Mesothelial cell of epicardium (in vitro differentiated cells): Measurements from ENCODE around the gene LDHAL6B. TPM values are rescaled to one million over a fixed set of nuclear protein-coding genes. Genes with fewer than 3 reads are reported as not detected.

Experiments used
- DNase-seq, 2 experiments: peaks; one replicate each; pipeline ENCODE4 v3.0.0; 2021; ENCODE audit warnings: low spot score in 2 of 2; ENCODE audit not compliant: unreplicated experiment in 2 of 2
- H3K27ac Mint-ChIP-seq: 2 replicates; pipeline ENCODE4 v1.8.0; 2021; ENCODE audit warnings: mixed read lengths
- H3K27me3 Mint-ChIP-seq: 2 replicates; pipeline ENCODE4 v1.8.0; 2021; ENCODE audit warnings: low read depth, mixed read lengths
- H3K36me3 Mint-ChIP-seq: 2 replicates; pipeline ENCODE4 v1.8.0; 2021; ENCODE audit warnings: mixed read lengths
- H3K4me1 Mint-ChIP-seq: 2 replicates; pipeline ENCODE4 v1.8.0; 2021; ENCODE audit warnings: mixed read lengths
- H3K4me3 Mint-ChIP-seq: 2 replicates; pipeline ENCODE4 v1.8.0; 2021; ENCODE audit warnings: mild to moderate bottlenecking, moderate library complexity, mixed read lengths
- H3K9me3 Mint-ChIP-seq: 2 replicates; pipeline ENCODE4 v1.8.0; 2021; ENCODE audit warnings: mixed read lengths
- total RNA-seq: library from RNA; stranded (reverse); gene quantifications from 3 replicates; pipeline ENCODE4 v1.2.1, GENCODE V29; 2021
- TF ChIP-seq, protein P1 (sequence below): fragments of 200-600 bp; sonication (generic); IDR thresholded peaks from one replicate; pipeline ENCODE4 v1.5.0; 2021; ENCODE audit warnings: antibody characterized with exemption; ENCODE audit not compliant: unreplicated experiment

The LDHAL6B gene
- total RNA-seq, 1 donor from 2014 or later = not detected

DNA sequence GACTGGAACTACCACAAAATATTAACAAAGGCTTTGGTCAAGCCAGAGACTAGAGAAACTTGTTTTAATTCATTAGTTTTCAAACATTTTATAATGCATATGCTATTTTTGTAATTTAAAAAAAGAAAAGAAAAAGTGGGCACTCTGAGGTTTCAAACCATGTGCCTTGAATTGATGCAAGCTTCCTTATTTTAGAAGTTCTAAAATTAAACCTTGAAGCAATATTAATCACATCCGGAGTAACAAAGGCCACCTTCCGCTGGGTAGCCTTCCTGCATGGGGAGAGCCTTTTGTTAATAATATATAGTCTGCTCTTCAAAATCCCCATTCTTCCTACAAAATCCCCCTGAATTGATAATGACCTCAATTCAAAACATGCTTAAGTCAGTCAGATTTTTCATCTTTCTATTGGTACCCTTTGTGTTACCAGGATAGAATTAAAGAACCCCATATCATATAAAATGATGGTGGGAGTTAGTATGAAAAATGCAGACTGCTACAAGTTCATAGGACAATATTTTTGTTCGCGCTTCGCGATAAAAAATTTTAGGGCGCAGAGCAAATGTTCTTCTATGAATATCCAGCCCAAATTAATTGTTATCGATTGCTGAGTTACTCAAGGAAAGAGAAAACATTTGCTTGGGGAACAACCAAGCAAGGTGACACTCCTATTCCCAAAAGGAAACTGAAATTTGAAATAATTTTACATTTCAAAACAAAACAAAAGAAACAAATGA lies 30.6 kb downstream of the LDHAL6B start:
- Mint-ChIP-seq H3K9me3 (peaks cover 10% of the 10 kb centered on the region), H3K36me3 (peaks cover 7% of the 10 kb centered on the region), H3K27me3 (no peaks in the 10 kb centered on the region), H3K4me3 (no peak overlapping the region), H3K27ac (no peak overlapping the region), H3K4me1 (no peaks in the 10 kb centered on the region)
- TF ChIP-seq, protein P1, sequence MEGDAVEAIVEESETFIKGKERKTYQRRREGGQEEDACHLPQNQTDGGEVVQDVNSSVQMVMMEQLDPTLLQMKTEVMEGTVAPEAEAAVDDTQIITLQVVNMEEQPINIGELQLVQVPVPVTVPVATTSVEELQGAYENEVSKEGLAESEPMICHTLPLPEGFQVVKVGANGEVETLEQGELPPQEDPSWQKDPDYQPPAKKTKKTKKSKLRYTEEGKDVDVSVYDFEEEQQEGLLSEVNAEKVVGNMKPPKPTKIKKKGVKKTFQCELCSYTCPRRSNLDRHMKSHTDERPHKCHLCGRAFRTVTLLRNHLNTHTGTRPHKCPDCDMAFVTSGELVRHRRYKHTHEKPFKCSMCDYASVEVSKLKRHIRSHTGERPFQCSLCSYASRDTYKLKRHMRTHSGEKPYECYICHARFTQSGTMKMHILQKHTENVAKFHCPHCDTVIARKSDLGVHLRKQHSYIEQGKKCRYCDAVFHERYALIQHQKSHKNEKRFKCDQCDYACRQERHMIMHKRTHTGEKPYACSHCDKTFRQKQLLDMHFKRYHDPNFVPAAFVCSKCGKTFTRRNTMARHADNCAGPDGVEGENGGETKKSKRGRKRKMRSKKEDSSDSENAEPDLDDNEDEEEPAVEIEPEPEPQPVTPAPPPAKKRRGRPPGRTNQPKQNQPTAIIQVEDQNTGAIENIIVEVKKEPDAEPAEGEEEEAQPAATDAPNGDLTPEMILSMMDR = no peak
- no peak for DNase-seq

DNA sequence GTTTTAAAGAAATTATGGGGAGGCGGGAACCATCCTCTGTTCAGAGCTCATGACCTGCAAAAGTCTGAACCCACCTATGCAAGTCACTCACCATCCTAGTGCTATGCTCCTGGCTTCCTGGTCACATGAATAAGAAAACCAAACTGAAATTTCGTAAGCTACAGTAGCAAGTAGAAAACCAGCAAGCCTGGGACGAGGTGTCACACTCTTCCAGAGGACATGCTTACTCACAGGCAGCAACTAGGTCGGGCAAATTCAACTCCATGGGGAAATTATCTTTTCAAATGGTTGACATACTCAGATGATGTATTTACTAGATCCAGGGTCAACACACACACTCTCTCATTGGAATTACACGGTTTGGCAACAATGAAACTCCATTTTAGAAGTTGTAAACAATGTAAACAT lies 31.3 kb downstream of the LDHAL6B start:
- no peak overlapping the region for H3K4me3 Mint-ChIP-seq
- peaks cover 7% of the 10 kb centered on the region for H3K36me3 Mint-ChIP-seq
- no peaks in the 10 kb centered on the region for H3K4me1 Mint-ChIP-seq
- no peaks in the 10 kb centered on the region for H3K27me3 Mint-ChIP-seq
- DNase-seq = no peak
- no peak overlapping the region for H3K27ac Mint-ChIP-seq
- peaks cover 10% of the 10 kb centered on the region for H3K9me3 Mint-ChIP-seq
- TF ChIP-seq, protein P1 = no peak

DNA sequence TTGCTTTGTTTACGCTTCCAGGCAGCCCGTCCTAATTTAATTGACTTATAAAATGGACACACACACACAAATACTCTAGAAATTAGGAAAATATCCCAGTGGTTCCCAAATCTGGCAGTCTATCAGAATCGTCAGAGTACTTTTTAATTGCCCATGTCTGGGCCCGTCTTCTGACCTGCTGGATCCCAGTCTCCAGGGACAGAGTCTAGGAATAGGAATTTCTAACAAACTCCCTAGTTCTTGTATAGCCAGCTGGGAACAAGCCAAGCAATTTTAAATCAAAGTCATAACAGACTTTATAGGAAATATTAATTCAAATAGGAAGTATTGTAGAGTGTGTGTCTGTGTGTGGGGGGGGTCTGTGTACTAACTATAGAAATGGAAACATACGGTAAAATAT lies 33.4 kb downstream of the LDHAL6B start:
- TF ChIP-seq, protein P1 = no peak
- Mint-ChIP-seq H3K36me3 (peaks cover 7% of the 10 kb centered on the region), H3K9me3 (peaks cover 10% of the 10 kb centered on the region), H3K4me1 (no peaks in the 10 kb centered on the region), H3K27me3 (no peaks in the 10 kb centered on the region), H3K27ac (no peak overlapping the region), H3K4me3 (no peak overlapping the region)
- DNase-seq = no peak

DNA sequence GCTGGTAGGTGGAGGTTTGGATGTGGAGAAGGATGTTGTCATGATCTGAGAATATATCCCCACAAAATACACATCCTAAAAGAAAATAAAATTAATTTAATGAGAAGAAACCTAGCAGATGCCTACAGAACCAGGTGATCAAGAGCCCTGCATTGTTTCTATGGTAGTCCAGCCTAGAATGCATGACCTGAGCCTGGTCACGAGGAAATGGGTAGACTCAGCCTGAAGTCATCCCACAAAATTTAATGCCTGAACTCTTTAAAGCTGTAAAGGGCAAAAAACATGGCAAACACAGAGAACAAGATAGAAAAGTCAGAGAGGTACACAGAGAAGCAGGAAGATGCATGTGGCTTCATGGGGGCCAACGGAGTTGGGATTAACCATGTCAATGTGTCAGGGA lies 36.0 kb downstream of the LDHAL6B start:
- no peak overlapping the region for H3K4me3 Mint-ChIP-seq
- no peak overlapping the region for H3K27ac Mint-ChIP-seq
- H3K9me3 Mint-ChIP-seq = no peaks in the 10 kb centered on the region
- no peaks in the 10 kb centered on the region for H3K27me3 Mint-ChIP-seq
- TF ChIP-seq, protein P1 = no peak
- H3K36me3 Mint-ChIP-seq = no peaks in the 10 kb centered on the region
- no peaks in the 10 kb centered on the region for H3K4me1 Mint-ChIP-seq
- DNase-seq = no peak

DNA sequence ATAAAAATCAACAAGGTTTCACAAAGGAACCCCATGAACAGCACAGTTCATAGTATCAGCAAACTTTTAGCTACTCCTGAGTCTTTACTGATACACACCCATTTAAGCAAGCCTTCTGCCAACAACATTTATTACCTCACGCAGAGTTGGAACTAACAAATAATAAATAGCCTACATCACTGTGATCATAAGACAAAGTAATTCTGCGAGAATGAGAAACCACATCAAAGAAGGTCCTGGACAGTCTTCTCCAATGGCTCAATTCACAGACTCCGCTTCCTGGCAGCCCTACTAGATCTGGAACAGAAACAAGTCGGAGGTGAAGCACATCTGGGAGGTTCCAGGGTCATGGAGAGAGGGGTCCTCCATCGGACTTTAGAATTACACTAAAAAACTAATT lies 37.0 kb downstream of the LDHAL6B start:
- TF ChIP-seq, protein P1 = no peak
- H3K9me3 Mint-ChIP-seq = no peaks in the 10 kb centered on the region

GRCh38 chr15:59244337-59244736 lies 37.7 kb downstream of the LDHAL6B start:
- Mint-ChIP-seq H3K9me3 (no peaks in the 10 kb centered on the region), H3K4me3 (no peak overlapping the region), H3K27ac (no peak overlapping the region), H3K27me3 (no peaks in the 10 kb centered on the region), H3K4me1 (no peaks in the 10 kb centered on the region), H3K36me3 (no peaks in the 10 kb centered on the region)
- DNase-seq = no peak
- TF ChIP-seq, protein P1 = no peak

More for the DNA sequence above, 37.0 kb downstream of the LDHAL6B start:
- no peak for DNase-seq
- Mint-ChIP-seq H3K27me3 (no peaks in the 10 kb centered on the region), H3K27ac (no peak overlapping the region), H3K36me3 (no peaks in the 10 kb centered on the region), H3K4me3 (no peak overlapping the region), H3K4me1 (no peaks in the 10 kb centered on the region)
